NCI-H2171 (cell line): ENCODE data around the gene LMAN1.

Experiments
- DNase-seq: peaks from one replicate; lab custom pipeline; 2025; lab: John Stamatoyannopoulos, UW

LMAN1 gene

GRCh38 chr18:59303006-59303405 is 56.1 kb downstream of the LMAN1 start:
- DNase-seq = peak; percentile 30

- DNase-seq = no peak
These were observed 57.1 kb downstream of the LMAN1 start for GRCh38 chr18:59301929-59302328.

- DNase-seq = no peak
These were observed 58.3 kb downstream of the LMAN1 start for GRCh38 chr18:59300676-59301285.

- no peak for DNase-seq
These were observed 60.2 kb downstream of the LMAN1 start for GRCh38 chr18:59298871-59299270.

- DNase-seq = no peak
These were observed 65.7 kb downstream of the LMAN1 start for GRCh38 chr18:59293317-59293716.

- no peak for DNase-seq
These were observed 72.7 kb downstream of the LMAN1 start for GRCh38 chr18:59286341-59286740.

- DNase-seq = no peak
These were observed 76.7 kb downstream of the LMAN1 start for GRCh38 chr18:59282341-59282740.

- no peak for DNase-seq
These were observed 79.3 kb downstream of the LMAN1 start for GRCh38 chr18:59279722-59280121.

- no peak for DNase-seq
These were observed 79.9 kb downstream of the LMAN1 start for GRCh38 chr18:59279193-59279592.

- DNase-seq = no peak
These were observed 80.3 kb downstream of the LMAN1 start for GRCh38 chr18:59278793-59279192.
